HuH-7.5 (cell line): ENCODE data around the gene M1AP.

Experiments
- DNase-seq: peaks from one replicate; pipeline ENCODE4 v3.0.0; 2011; ENCODE audit warnings: low spot score

The M1AP gene

DNA sequence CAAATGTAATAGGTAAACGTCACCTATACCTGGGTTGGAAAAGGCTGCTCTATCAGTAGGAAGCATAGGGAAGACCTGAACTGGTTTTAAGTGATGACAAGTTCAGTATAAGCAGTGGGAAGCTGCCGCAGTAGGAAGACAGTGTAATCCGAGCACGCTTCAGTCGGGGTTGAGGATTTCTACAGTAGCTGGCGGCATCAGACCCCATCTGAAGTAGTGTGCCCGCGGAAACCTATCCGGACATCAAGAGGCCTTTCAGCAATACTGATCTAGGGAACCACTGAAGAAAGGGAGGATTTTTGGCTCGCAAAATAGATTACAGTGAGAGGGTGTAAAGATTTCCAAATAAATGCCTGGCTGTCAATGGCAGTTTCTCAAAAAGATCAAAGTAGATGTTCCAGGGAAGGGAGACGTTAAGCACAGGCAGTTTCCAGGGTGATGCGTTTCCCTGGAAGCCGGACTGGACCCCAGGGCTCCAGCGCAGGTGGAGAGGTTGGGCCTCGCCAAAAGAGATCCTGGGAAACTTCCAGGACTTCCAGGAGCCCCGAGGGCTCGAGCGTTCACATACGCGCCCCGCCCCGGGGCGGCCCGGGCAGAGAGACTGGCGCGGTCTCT lies 99.7 kb downstream of the M1AP start:
- DNase-seq = no peak

DNA sequence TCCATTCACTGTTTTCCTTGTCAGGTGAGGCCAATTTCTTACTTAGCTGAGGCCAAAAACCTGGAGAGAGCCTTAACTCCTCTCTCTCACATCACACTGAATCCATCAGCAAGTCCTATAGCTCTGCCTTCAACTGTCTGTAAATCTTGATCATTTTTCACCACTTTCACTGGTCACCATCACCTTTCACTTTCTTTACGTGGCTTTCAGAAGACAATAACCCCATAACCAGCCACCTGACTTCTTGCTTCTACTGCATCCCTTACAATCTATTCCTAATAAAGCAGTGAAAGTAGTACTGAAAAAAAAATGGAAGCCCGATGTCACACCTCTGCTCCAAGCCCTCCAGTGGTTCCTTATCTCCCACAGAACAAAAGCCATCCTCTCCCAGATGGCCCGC lies 102.1 kb downstream of the M1AP start:
- DNase-seq = no peak

DNA sequence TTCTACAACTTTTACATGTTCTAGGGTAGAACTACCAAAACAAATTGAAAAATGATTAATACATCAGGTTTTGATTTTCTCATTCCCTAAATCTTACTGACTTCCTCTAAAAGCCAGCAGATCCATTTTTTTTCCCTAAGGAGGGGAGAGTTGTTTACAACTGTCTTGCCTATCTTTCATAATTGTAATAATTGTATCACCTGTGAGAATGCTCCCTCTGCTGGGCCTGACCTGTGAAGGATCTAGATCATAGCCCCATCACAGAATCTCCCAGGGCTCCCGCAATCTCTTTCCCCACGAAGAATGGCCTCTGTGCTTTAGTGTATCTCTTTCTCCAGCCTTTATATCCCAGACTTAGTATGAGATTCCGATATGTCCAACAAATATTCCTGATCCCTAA lies 103.5 kb downstream of the M1AP start:
- DNase-seq = no peak

GRCh38 chr2:74542978-74543377 lies 105.2 kb downstream of the M1AP start:
- DNase-seq = no peak

DNA sequence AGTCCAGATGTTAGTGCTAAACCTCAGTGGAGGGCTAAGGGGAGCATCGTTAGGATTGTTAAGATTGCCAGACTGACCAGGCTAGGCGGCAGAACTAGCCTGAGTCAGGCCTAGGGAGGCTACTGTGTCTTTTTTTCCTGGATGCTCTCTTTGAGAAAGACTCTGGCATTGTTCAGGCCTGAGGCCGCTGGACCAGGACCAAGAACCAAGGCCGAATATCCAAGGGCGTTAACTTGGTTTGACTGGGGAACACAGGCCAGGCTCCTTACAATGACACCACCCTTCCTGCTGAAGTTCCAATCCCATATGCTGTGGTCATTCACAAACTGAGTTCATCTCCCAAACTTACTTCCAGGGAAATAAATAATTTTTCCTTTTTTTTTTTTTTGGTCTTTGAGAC lies 107.8 kb downstream of the M1AP start:
- DNase-seq = no peak

GRCh38 chr2:74538881-74539339 lies 109.2 kb downstream of the M1AP start:
- no peak for DNase-seq

GRCh38 chr2:74537140-74537539 lies 111.0 kb downstream of the M1AP start:
- no peak for DNase-seq

DNA sequence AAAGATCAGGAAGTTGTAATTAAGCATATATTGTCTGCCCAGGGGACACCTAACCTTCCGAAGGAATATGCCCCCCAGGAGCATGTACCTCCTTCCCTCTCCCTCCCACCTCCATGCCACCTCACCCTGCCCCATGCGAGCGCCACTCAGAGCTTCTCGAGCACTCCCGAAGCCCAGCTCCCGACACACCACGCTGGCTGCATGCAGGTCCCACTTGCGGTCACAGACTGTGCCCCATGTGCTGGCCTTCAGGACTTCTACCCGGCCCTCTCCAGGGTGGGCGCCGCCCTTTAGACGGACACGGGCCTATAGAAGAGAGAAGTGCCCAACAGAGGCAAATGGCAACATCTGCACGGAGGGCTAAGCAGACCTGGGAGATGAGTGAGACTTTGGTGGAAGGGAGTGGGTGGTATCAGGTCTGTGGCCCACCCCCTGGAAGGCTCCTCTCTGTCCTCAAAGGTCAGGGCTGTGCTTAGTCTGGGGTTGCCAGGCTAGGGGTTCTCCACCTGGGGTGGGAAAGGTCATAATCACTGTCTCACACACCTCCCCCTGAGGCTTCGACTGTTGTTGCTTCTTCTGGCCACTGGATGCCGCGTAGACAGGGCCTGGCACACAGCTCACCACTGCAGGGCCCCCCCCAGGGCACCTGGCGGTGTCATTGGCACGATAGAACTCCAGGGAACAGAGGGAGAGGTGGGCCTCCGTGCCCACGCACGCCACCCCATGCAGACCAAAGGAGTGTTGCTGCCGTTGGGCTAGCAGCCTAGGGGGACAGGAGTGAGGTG lies 111.8 kb downstream of the M1AP start:
- no peak for DNase-seq

DNA sequence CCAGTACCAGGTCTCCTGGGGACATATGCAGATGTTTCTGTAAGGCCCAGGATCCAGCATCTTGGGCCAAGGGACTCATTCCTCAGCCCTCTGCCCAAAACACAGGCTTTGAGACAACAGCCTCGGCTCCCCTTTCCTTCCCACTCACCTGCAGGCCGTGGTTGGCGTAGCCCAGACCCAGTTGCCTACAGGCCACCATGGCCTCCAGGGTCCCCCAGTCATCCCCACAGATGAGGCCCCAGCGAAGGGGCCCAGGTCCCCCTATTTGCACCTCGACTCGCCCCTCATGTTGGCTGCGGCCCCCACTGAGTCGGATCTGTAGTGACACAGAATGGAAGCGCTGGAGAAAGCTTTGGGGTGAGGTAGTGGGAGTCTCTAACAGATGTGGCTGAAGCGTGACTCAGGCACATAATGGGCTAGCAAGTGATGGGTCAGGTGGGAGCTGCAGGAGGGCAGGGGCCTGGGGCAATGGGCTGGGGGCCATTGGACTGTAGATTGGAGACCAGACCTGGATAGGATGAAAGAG lies 112.6 kb downstream of the M1AP start:
- no peak for DNase-seq

DNA sequence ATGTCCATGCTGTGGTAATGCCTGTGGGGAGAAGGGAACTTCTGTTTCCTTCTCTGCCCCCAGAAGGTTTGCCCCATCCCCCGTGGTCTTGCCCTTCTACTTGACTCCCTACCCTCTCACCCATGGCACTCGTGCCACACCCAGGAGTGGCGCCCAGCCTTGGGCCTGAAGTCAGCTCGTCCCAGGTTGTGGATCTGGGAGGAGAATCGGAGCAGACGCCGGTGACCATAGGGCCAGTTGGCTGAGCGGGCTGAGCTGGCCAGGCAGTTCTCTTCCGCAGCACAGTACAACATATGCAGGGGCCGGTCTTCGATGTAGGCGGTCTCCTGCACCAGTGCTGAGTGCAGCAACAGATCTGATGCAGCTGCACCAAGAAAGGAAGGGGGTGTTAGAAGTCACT lies 113.7 kb downstream of the M1AP start:
- no peak for DNase-seq

DNA sequence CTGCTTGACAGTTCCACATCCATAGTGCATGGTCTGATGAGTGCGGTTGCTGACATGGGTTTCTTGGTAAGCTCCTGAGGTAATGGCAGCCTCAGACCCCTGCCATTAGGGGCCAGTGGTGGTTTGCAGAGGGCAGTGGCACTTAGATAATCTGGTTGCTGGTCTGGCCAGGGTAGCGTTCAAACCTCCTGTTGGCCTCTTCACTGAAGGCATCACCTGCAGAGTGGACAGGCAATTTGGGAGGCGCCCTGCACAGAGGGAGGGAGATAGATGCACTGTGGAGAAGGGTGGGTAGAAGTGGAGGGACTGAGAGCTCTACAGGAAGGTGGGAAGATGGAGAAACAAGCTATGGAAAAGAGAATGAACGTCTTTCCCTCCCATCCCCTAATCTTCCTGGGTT lies 114.7 kb downstream of the M1AP start:
- no peak for DNase-seq

DNA sequence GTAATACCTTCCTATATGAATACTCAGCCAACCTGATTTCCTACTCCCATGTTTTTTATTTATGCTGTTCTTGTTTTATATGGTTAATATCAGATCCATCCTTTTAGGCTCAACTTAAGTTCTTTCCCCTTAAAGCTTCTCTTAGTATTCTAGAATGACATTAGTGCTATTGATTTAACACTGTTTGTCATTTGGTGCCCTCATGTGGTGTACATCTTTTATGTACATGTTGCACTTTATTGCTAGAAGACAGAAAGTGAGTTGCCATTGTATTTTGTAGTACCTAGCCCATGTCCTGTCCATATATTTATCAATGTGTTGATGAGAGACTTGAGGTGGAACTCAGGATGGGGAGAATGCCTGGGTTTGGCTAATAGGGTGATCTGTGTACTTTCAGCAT lies 115.9 kb downstream of the M1AP start:
- no peak for DNase-seq

GRCh38 chr2:74531666-74532065 lies 116.5 kb downstream of the M1AP start:
- no peak for DNase-seq

DNA sequence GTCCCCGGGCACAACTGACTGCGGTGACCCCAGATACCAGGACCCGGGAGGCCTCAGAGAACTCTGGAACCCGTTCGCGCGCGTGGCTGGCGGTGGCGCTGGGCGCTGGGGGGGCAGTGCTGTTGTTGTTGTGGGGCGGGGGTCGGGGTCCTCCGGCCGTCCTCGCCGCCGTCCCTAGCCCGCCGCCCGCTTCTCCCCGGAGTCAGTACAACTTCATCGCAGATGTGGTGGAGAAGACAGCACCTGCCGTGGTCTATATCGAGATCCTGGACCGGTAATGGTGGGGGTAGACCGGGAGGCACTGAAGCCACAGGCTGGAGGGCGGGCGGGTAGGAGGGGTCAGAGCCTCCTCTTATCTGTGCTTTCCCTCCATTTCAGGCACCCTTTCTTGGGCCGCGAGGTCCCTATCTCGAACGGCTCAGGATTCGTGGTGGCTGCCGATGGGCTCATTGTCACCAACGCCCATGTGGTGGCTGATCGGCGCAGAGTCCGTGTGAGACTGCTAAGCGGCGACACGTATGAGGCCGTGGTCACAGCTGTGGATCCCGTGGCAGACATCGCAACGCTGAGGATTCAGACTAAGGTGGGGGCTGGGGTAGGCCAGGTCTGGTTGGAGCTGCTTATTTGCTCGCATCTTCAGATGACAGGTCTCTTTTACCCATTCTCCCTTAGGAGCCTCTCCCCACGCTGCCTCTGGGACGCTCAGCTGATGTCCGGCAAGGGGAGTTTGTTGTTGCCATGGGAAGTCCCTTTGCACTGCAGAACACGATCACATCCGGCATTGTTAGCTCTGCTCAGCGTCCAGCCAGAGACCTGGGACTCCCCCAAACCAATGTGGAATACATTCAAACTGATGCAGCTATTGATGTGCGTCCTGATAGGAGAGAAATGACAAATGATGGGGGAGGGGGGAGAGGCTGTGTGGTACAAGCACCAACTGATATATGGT lies 117.6 kb downstream of the M1AP start:
- peak; percentile 53 for DNase-seq

DNA sequence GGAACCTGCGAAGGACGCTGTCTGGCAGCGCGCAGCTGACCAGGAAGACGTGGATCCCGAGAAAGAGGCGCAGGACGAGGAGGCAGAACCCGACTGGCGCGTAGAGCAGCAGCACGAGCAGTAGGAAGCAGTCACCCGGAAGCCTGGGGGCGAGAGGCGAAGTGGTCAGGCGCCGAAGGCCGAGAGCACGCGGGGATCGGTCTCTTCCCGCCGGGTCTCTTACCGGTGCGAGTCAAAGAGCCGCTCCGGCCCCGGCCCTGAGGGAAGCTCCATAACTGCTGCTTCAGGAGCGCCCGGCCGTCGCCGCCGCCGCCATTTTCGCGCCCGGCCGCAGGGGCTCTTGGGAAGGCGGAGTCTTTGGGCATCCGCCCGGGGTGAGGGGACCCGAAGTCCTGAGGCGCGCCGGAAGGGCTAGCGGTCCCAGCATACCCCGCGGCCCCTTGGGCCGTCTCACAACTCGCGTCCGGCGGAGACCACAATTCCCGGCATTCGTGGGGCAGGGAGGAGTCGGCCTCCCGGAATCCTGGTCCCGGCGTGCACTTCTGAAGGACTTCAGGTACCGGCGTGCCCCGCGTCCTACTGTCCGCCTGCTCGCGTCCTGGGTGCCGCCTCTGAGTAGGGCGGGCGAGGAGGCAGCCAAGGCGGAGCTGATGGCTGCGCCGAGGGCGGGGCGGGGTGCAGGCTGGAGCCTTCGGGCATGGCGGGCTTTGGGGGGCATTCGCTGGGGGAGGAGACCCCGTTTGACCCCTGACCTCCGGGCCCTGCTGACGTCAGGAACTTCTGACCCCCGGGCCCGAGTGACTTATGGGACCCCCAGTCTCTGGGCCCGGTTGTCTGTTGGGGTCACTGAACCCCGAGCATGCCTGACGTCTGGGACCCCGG lies 118.5 kb downstream of the M1AP start, which contains the start of the genes AUP1 and HTRA2:
Gene AUP1, minus strand, starts transcription at position 350 of the 882 bp plus-strand sequence. Its CDS starts 77 bp downstream, at position 273.
Gene HTRA2, plus strand, starts transcription at position 577 of the 882 bp plus-strand sequence. Its CDS starts 74 bp downstream, at position 651.
- DNase-seq = peak; percentile 97

- DNase-seq = no peak
Observed at GRCh38 chr2:74528600-74529356, 119.4 kb downstream of the M1AP start.

DNA sequence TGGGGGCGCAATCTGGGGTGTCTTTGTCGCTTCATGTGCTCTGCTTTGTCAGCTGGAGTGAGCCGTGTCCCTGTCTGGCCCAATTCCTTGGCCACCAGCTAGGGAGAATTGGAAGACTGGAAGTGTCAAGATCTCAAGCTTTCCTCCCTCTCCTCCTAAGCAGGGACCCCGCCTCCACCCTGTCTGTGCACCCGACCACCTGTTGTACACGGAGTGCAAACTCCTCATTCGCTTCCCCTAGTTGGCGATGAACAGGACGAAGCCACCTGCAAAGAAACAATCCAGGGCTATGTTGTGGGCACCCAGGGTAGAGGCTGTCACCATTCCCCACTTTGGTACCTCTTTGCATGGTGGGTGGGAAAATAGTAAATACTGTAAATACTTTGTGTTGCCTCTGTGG lies 120.4 kb downstream of the M1AP start:
- no peak for DNase-seq

- no peak for DNase-seq
Observed at GRCh38 chr2:74526649-74527230, 121.4 kb downstream of the M1AP start.

DNA sequence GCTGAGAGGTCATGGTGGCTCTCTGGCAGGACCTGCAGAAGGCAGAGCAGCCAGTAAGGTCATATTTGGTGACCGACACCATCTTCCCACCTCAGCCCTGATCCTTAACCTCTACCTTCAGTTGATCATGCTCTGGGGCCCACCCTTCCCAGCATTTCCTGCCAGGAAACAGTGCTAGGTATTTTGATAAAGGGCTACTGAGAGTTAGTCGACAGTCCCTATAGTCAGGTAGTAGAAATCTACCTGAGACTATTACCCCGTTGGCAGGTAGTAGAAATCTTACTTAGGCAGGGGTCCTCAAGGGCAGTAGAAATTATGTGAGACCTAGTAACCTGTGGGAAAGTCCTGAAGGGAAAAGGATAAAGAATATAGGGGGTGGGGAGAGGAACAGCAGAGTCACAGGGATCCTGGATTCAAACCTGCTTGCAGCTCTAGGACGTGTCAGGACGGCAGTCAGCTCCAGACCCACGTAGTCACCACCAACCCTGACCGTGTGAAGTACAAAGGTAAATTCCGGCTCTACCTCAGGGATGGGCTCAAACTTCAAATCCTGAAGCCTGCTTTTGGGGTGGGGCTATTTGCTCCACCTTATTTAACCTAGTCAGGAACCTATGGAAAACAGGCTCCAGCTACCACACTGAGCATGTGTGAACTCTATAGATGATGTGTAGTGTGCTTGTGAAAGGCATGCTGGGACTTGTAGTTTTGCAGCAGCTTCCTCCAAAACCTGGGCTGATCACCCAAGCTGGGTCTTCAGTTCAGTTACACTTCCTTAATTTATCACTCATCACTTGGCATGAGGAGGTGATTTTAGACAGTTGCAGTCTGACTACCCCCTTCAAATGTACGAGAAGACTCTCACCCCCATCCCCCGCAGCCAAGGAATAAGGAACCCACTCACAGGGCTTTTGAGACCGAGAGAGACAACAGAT lies 122.1 kb downstream of the M1AP start, which contains the start of gene DQX1:
Gene DQX1, minus strand, starts transcription at position 515 of the 932 bp plus-strand sequence. Its CDS starts 502 bp downstream, at position 13.
- DNase-seq = no peak
